ENCODE measurements around the gene SLC7A5.

SLC7A5 gene

GRCh38 chr16:87836346-87836843 is 32.9 kb downstream of the SLC7A5 start:
- DNase-seq (ENCODE audit: insufficient read length, low spot score) (no peak), FAIRE-seq (no peak)
- TF ChIP-seq PAX5 (IDR thresholded peaks at IDR 0.05; ENCODE audit: insufficient read depth, low read length, severe bottlenecking) (no peak), POLR2AphosphoS5 (IDR thresholded peaks at IDR 0.05; ENCODE audit: low read depth, low read length) (no peak), POLR2A (IDR thresholded peaks at IDR 0.05; ENCODE audit: low read depth, low read length) (no peak), POU2F2 (IDR thresholded peaks at IDR 0.05; ENCODE audit: low read depth, low read length) (no peak), TAF1 (IDR thresholded peaks at IDR 0.05; ENCODE audit: low read depth, low read length) (no peak), SPI1 (IDR thresholded peaks at IDR 0.05; ENCODE audit: low read depth, low read length) (no peak)

- no peak; the same call in 1 of the 2 replicates for TF ChIP-seq POLR2AphosphoS5 (IDR thresholded peaks at IDR 0.05; ENCODE audit: low read depth, low read length)
- no peak for TF ChIP-seq PAX5 (IDR thresholded peaks at IDR 0.05; ENCODE audit: insufficient read depth, low read length, severe bottlenecking)
- FAIRE-seq (no peak), DNase-seq (ENCODE audit: insufficient read length, low spot score) (no peak)
These were observed 33.4 kb downstream of the SLC7A5 start for GRCh38 chr16:87835882-87836331.

GRCh38 chr16:87834668-87835473 is 34.4 kb downstream of the SLC7A5 start:
- no peak for DNase-seq (ENCODE audit: insufficient read length, low spot score)
- no peak; the same call in 1 of the 2 replicates for TF ChIP-seq POLR2A (IDR thresholded peaks at IDR 0.05; ENCODE audit: low read depth, low read length)
- TF ChIP-seq PAX5 (IDR thresholded peaks at IDR 0.05; ENCODE audit: insufficient read depth, low read length, severe bottlenecking), result no peak
- TF ChIP-seq POU2F2 (IDR thresholded peaks at IDR 0.05; ENCODE audit: low read depth, low read length), result no peak
- TF ChIP-seq TAF1 (IDR thresholded peaks at IDR 0.05; ENCODE audit: low read depth, low read length), result no peak
- TF ChIP-seq SPI1 (IDR thresholded peaks at IDR 0.05; ENCODE audit: low read depth, low read length), result no peak
- no peak; the same call in 1 of the 2 replicates for TF ChIP-seq POLR2AphosphoS5 (IDR thresholded peaks at IDR 0.05; ENCODE audit: low read depth, low read length)
- FAIRE-seq, result no peak

DNA sequence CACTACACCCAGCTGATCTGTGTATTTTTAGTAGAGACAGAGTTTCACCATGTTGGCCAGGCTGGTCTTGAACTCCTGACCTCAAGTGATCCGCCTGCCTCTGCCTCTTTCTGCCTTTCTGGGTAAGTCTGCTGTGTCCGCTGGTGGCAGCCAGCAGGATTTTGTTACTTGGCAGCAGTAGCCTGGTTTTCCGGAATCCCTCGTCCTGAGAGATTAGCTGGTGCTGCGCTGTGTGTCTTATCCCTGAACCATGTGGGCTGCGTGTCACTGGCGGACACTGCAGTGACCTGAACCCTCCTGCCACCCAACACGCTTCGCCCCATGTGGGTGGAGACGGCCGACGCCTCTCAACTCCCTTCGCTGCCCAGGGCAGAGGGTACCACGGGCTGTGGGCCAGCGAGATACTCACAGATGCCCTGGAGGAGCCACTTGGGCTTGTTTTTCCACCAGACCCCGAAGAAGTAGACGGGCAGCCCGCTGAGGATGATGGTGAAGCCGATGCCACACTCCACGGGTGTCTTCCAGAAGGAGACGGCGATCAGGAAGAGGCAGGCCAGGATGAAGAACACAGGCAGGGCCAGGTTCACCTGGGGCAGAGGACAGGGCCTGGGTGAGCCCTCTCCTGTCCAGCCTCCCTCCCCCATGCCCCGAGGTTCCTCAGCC is 35.2 kb downstream of the SLC7A5 start:
- FAIRE-seq (no peak), DNase-seq (ENCODE audit: insufficient read length, low spot score) (no peak)
- no peak for TF ChIP-seq PAX5 (IDR thresholded peaks at IDR 0.05; ENCODE audit: insufficient read depth, low read length, severe bottlenecking)
- 0 out of 2 replicates have a peak, but pooled peaks have one; percentile 18 for TF ChIP-seq POLR2AphosphoS5 (IDR thresholded peaks at IDR 0.05; ENCODE audit: low read depth, low read length)
- no peak for TF ChIP-seq SPI1 (IDR thresholded peaks at IDR 0.05; ENCODE audit: low read depth, low read length)

DNA sequence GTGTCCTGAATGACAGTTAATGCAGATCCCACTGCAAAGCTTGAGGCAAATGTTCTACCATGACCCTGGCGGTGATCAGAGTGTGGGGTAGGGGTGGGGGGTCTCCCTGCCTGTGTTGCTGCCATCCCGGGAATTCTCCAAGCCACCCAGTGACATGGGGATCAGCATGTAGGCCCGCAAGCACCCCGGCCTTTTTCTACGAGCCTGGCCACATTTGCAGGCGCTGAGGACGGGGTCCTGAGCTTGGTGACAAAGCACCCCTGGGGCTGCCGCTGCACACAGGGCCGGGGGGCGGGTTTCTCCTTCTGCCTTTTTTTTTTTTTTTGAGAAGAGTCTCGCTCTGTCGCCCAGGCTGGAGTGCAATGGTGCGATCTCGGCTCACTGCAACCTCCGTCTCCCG is 35.8 kb downstream of the SLC7A5 start:
- FAIRE-seq (no peak), DNase-seq (ENCODE audit: insufficient read length, low spot score) (no peak)
- TF ChIP-seq POLR2A (IDR thresholded peaks at IDR 0.05; ENCODE audit: low read depth, low read length) (no peak), POLR2AphosphoS5 (IDR thresholded peaks at IDR 0.05; ENCODE audit: low read depth, low read length) (no peak), SPI1 (IDR thresholded peaks at IDR 0.05; ENCODE audit: low read depth, low read length) (no peak), TAF1 (IDR thresholded peaks at IDR 0.05; ENCODE audit: low read depth, low read length) (no peak), POU2F2 (IDR thresholded peaks at IDR 0.05; ENCODE audit: low read depth, low read length) (no peak), PAX5 (IDR thresholded peaks at IDR 0.05; ENCODE audit: insufficient read depth, low read length, severe bottlenecking) (no peak)

DNA sequence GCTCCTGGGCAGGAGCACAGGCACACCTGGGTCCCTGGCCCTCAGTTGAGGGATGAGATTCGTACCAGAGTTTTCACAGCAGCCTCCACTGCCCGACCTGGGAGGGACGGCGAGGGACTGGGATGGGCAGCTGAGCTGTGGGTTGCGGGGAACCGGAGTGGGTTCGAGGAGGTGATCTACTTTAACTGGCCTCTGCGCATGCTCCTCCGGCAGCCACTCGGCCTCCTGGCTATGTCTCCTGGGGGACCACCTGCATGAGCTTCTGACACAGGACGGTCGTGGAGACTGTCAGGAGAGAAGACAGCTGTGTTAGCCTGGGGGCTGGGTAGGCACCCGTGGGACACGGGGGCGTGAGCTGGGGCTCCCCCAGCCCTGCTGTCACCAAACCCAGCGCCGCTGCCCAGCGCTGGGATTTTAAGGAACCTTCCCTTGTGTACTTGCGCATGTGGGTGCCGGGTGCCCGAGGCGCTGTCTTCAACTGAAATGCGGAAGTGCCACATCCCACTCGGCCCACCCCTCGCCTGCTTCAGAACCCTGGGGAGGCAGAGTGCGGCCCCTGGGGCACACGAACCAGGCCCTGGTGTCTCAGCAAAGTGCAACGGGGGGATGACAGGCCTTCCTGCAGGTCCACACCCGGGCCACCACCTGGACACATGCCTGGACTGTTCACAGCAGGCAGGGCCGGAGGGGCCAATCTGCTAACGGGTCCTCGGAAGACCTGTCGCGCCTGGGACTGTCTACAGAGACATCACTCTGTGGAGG is 36.4 kb downstream of the SLC7A5 start:
- DNase-seq (ENCODE audit: insufficient read length, low spot score), result no peak
- TF ChIP-seq POLR2A (IDR thresholded peaks at IDR 0.05; ENCODE audit: low read depth, low read length), result no peak; the same call in 1 of the 2 replicates
- no peak for TF ChIP-seq POU2F2 (IDR thresholded peaks at IDR 0.05; ENCODE audit: low read depth, low read length)
- TF ChIP-seq SPI1 (IDR thresholded peaks at IDR 0.05; ENCODE audit: low read depth, low read length), result no peak
- no peak; the same call in 1 of the 2 replicates for TF ChIP-seq POLR2AphosphoS5 (IDR thresholded peaks at IDR 0.05; ENCODE audit: low read depth, low read length)
- TF ChIP-seq TAF1 (IDR thresholded peaks at IDR 0.05; ENCODE audit: low read depth, low read length), result no peak
- TF ChIP-seq PAX5 (IDR thresholded peaks at IDR 0.05; ENCODE audit: insufficient read depth, low read length, severe bottlenecking), result no peak
- no peak for FAIRE-seq

DNA sequence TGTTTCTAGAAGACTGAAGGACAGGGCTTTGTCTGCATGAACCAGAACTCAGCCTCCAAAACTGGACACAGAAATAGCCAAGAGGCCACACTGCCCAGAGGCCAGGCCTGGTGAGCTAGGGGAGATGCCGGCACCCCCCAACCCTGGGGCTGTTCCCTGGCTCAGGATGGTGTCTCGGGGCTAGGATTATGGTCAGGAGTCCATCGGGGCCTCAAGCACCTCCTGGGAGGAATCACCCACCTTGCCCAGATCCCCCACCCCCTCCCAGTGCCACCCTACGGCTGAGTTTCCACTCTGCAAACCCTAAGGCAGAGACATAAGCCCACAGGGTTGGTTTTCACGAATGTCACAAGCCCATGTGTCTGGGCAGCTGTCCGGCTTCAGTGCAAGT is 37.2 kb downstream of the SLC7A5 start:
- DNase-seq (ENCODE audit: insufficient read length, low spot score) (no peak), FAIRE-seq (no peak)
- no peak for TF ChIP-seq TAF1 (IDR thresholded peaks at IDR 0.05; ENCODE audit: low read depth, low read length)
- TF ChIP-seq POLR2AphosphoS5 (IDR thresholded peaks at IDR 0.05; ENCODE audit: low read depth, low read length), result no peak
- no peak for TF ChIP-seq POLR2A (IDR thresholded peaks at IDR 0.05; ENCODE audit: low read depth, low read length)
- TF ChIP-seq SPI1 (IDR thresholded peaks at IDR 0.05; ENCODE audit: low read depth, low read length), result no peak
- TF ChIP-seq POU2F2 (IDR thresholded peaks at IDR 0.05; ENCODE audit: low read depth, low read length), result no peak
- TF ChIP-seq PAX5 (IDR thresholded peaks at IDR 0.05; ENCODE audit: insufficient read depth, low read length, severe bottlenecking), result no peak

- TF ChIP-seq POU2F2 (IDR thresholded peaks at IDR 0.05; ENCODE audit: low read depth, low read length), result no peak
- no peak for TF ChIP-seq TAF1 (IDR thresholded peaks at IDR 0.05; ENCODE audit: low read depth, low read length)
- TF ChIP-seq SPI1 (IDR thresholded peaks at IDR 0.05; ENCODE audit: low read depth, low read length), result no peak
- peak; percentile 36; the same call in 1 of the 2 replicates for TF ChIP-seq POLR2A (IDR thresholded peaks at IDR 0.05; ENCODE audit: low read depth, low read length)
- TF ChIP-seq PAX5 (IDR thresholded peaks at IDR 0.05; ENCODE audit: insufficient read depth, low read length, severe bottlenecking), result no peak
- no peak for FAIRE-seq
- DNase-seq (ENCODE audit: insufficient read length, low spot score), result no peak
These were observed 37.7 kb downstream of the SLC7A5 start for GRCh38 chr16:87831421-87832136.
